ENCODE results near the gene RGS9. TPM values are rescaled to one million over a fixed set of nuclear protein-coding genes. Genes with fewer than 3 reads are reported as not detected.

The RGS9 gene
- total RNA-seq, 1 donor from 2014 or later, result 8.8 TPM

- no peak for DNase-seq (ENCODE audit: low spot score)
Measured at GRCh38 chr17:65181237-65182061, 44.3 kb downstream of the RGS9 start.

- no peak for DNase-seq (ENCODE audit: low spot score)
Measured at GRCh38 chr17:65182233-65182632, 45.1 kb downstream of the RGS9 start.

- DNase-seq (ENCODE audit: low spot score), result no peak
Measured at GRCh38 chr17:65183736-65184135, 46.6 kb downstream of the RGS9 start.

- DNase-seq (ENCODE audit: low spot score), result no peak
Measured at GRCh38 chr17:65184235-65184959, 47.2 kb downstream of the RGS9 start.

- no peak for DNase-seq (ENCODE audit: low spot score)
Measured at GRCh38 chr17:65185062-65185461, 47.9 kb downstream of the RGS9 start.

GRCh38 chr17:65185668-65186382 lies 48.7 kb downstream of the RGS9 start:
- no peak for DNase-seq (ENCODE audit: low spot score)

GRCh38 chr17:65190467-65191097 lies 53.4 kb downstream of the RGS9 start:
- DNase-seq (ENCODE audit: low spot score), result no peak

GRCh38 chr17:65191811-65192740 lies 54.9 kb downstream of the RGS9 start:
- DNase-seq (ENCODE audit: low spot score), result no peak

GRCh38 chr17:65193305-65193704 lies 56.1 kb downstream of the RGS9 start:
- no peak for DNase-seq (ENCODE audit: low spot score)

GRCh38 chr17:65193716-65194293 lies 56.6 kb downstream of the RGS9 start:
- DNase-seq (ENCODE audit: low spot score), result no peak

GRCh38 chr17:65194670-65195334 lies 57.6 kb downstream of the RGS9 start:
- DNase-seq (ENCODE audit: low spot score), result no peak

GRCh38 chr17:65195716-65196115 lies 58.5 kb downstream of the RGS9 start:
- no peak for DNase-seq (ENCODE audit: low spot score)

GRCh38 chr17:65196617-65197016 lies 59.4 kb downstream of the RGS9 start:
- no peak for DNase-seq (ENCODE audit: low spot score)

- no peak for DNase-seq (ENCODE audit: low spot score)
Measured at GRCh38 chr17:65197201-65197600, 60.0 kb downstream of the RGS9 start.

- DNase-seq (ENCODE audit: low spot score), result no peak
Measured at GRCh38 chr17:65198653-65199382, 61.6 kb downstream of the RGS9 start.

- DNase-seq (ENCODE audit: low spot score), result no peak
Measured at GRCh38 chr17:65201331-65201730, 64.2 kb downstream of the RGS9 start.

GRCh38 chr17:65202844-65203571 lies 65.8 kb downstream of the RGS9 start:
- no peak for DNase-seq (ENCODE audit: low spot score)

- no peak for DNase-seq (ENCODE audit: low spot score)
Measured at GRCh38 chr17:65204001-65204400, 66.8 kb downstream of the RGS9 start.

GRCh38 chr17:65205655-65206054 lies 68.5 kb downstream of the RGS9 start:
- no peak for DNase-seq (ENCODE audit: low spot score)

All from mucosa of gallbladder (tissue), 1 donor.